Neural cell (in vitro differentiated cells): ENCODE data around the gene ECE1.

Experiments used
- CTCF ChIP-seq: fragments of 450-650 bp; IDR thresholded peaks from 2 replicates; pipeline ENCODE4 v1.5.1; 2014; ENCODE audit warnings: antibody characterized with exemption, mild to moderate bottlenecking, moderate library complexity; ENCODE audit not compliant: poor library complexity, severe bottlenecking
- EP300 ChIP-seq: fragments of 450-650 bp; conservative IDR thresholded peaks from 2 replicates; pipeline ENCODE4 v1.6.1; 2014; ENCODE audit warnings: antibody characterized with exemption, mild to moderate bottlenecking, moderate library complexity; ENCODE audit not compliant: poor library complexity, severe bottlenecking
- EZH2 ChIP-seq: fragments of 200-600, 300-800 bp; shearing (Covaris generic), sonication (generic); IDR thresholded peaks from 2 replicates; pipeline ENCODE4 v1.6.1; 2014; ENCODE audit warnings: antibody characterized with exemption, low read length, borderline replicate concordance, mild to moderate bottlenecking; ENCODE audit not compliant: insufficient read depth, poor library complexity, severe bottlenecking
- MXI1 ChIP-seq: fragments of 450-650 bp; conservative IDR thresholded peaks from 2 replicates; pipeline ENCODE4 v1.6.1; 2014; ENCODE audit warnings: antibody characterized with exemption, mild to moderate bottlenecking; ENCODE audit not compliant: poor library complexity, severe bottlenecking
- POLR2AphosphoS5 ChIP-seq: IDR thresholded peaks from 2 replicates; pipeline ENCODE4 v1.6.1; 2012
- RAD21 ChIP-seq: fragments of 450-650 bp; conservative IDR thresholded peaks from 2 replicates; pipeline ENCODE4 v1.6.1; 2014; ENCODE audit warnings: antibody characterized with exemption, mild to moderate bottlenecking, moderate library complexity
- REST ChIP-seq: IDR thresholded peaks from 2 replicates; pipeline ENCODE4 v1.6.1; 2012; ENCODE audit warnings: borderline replicate concordance
- SMC3 ChIP-seq: fragments of 450-650 bp; conservative IDR thresholded peaks from 2 replicates; pipeline ENCODE4 v1.6.1; 2014; ENCODE audit warnings: antibody characterized with exemption, mild to moderate bottlenecking, moderate library complexity; ENCODE audit not compliant: poor library complexity
- TAF1 ChIP-seq: IDR thresholded peaks from 2 replicates; pipeline ENCODE4 v1.6.1; 2012; ENCODE audit warnings: low read depth

- TF ChIP-seq EP300 (no peak), CTCF (no peak), TAF1 (no peak), MXI1 (no peak), POLR2AphosphoS5 (no peak), SMC3 (no peak), EZH2 (no peak), RAD21 (no peak), REST (no peak)
Measured at GRCh38 chr1:21284206-21285054, 5.8 kb downstream of the ECE1 start.
